ENCODE measurements around the gene TGFB1. TPM values are rescaled to one million over a fixed set of nuclear protein-coding genes. Genes with fewer than 3 reads are reported as not detected.
A peak's percentile ranks its signal among the peaks of the same experiment; 100 is the strongest.

TGFB1 gene
- total and polyA plus RNA-seq, 2 of the 13 experiments (the other 11 are each of a cell fraction or from before 2014, with no cell fraction given): 4.1 to 5.4 TPM

- 0 out of 2 replicates have a peak, but pooled peaks have one; percentile 18 for TF ChIP-seq ZBTB7A (CRISPR knock-in tag; IDR thresholded peaks at IDR 0.05)
- no peak for TF ChIP-seq RFX1 (IDR thresholded peaks at IDR 0.05)
- no peak; the same call in 1 of the 2 replicates for TF ChIP-seq ZNF143 (CRISPR knock-in tag; IDR thresholded peaks at IDR 0.05)
- TF ChIP-seq HNF4A (CRISPR knock-in tag; IDR thresholded peaks at IDR 0.05): no peak; the same call in 1 of the 2 replicates
- TF ChIP-seq SATB2 (CRISPR knock-in tag; IDR thresholded peaks at IDR 0.05): peak; percentile 77
- TF ChIP-seq TARDBP (CRISPR knock-in tag; IDR thresholded peaks at IDR 0.05): peak; percentile 72; the same call in 1 of the 2 replicates
- TF ChIP-seq CREBL2 (CRISPR knock-in tag; IDR thresholded peaks at IDR 0.05; ENCODE audit: borderline replicate concordance): no peak
- TF ChIP-seq ZFYVE20 (CRISPR knock-in tag; IDR thresholded peaks at IDR 0.05; ENCODE audit: borderline replicate concordance, low read depth): no peak
- peak; percentile 36; the same call in 1 of the 2 replicates for TF ChIP-seq ZNF34 (CRISPR knock-in tag; IDR thresholded peaks at IDR 0.05; ENCODE audit: borderline replicate concordance)
- TF ChIP-seq, protein P1, sequence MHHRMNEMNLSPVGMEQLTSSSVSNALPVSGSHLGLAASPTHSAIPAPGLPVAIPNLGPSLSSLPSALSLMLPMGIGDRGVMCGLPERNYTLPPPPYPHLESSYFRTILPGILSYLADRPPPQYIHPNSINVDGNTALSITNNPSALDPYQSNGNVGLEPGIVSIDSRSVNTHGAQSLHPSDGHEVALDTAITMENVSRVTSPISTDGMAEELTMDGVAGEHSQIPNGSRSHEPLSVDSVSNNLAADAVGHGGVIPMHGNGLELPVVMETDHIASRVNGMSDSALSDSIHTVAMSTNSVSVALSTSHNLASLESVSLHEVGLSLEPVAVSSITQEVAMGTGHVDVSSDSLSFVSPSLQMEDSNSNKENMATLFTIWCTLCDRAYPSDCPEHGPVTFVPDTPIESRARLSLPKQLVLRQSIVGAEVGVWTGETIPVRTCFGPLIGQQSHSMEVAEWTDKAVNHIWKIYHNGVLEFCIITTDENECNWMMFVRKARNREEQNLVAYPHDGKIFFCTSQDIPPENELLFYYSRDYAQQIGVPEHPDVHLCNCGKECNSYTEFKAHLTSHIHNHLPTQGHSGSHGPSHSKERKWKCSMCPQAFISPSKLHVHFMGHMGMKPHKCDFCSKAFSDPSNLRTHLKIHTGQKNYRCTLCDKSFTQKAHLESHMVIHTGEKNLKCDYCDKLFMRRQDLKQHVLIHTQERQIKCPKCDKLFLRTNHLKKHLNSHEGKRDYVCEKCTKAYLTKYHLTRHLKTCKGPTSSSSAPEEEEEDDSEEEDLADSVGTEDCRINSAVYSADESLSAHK (CRISPR knock-in tag; IDR thresholded peaks at IDR 0.05; ENCODE audit: borderline replicate concordance): no peak
- no peak for TF ChIP-seq ZFP41 (CRISPR knock-in tag; IDR thresholded peaks at IDR 0.05; ENCODE audit: borderline replicate concordance)
- TF ChIP-seq MTF2 (CRISPR knock-in tag; IDR thresholded peaks at IDR 0.05; ENCODE audit: borderline replicate concordance): peak; percentile 66; the same call in 1 of the 2 replicates
- TF ChIP-seq, protein P2, sequence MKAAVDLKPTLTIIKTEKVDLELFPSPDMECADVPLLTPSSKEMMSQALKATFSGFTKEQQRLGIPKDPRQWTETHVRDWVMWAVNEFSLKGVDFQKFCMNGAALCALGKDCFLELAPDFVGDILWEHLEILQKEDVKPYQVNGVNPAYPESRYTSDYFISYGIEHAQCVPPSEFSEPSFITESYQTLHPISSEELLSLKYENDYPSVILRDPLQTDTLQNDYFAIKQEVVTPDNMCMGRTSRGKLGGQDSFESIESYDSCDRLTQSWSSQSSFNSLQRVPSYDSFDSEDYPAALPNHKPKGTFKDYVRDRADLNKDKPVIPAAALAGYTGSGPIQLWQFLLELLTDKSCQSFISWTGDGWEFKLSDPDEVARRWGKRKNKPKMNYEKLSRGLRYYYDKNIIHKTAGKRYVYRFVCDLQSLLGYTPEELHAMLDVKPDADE (CRISPR knock-in tag; IDR thresholded peaks at IDR 0.05): no peak
- TF ChIP-seq SOX6 (IDR thresholded peaks at IDR 0.05): no peak
- TF ChIP-seq SOX6 (CRISPR knock-in tag; IDR thresholded peaks at IDR 0.05): peak; percentile 47; the same call in 1 of the 2 replicates
- TF ChIP-seq SUZ12 (IDR thresholded peaks at IDR 0.05; ENCODE audit: low read depth, low read length): no peak
- TF ChIP-seq ATRX (CRISPR knock-in tag; IDR thresholded peaks at IDR 0.05; ENCODE audit: borderline replicate concordance): no peak
- TF ChIP-seq, protein P3, sequence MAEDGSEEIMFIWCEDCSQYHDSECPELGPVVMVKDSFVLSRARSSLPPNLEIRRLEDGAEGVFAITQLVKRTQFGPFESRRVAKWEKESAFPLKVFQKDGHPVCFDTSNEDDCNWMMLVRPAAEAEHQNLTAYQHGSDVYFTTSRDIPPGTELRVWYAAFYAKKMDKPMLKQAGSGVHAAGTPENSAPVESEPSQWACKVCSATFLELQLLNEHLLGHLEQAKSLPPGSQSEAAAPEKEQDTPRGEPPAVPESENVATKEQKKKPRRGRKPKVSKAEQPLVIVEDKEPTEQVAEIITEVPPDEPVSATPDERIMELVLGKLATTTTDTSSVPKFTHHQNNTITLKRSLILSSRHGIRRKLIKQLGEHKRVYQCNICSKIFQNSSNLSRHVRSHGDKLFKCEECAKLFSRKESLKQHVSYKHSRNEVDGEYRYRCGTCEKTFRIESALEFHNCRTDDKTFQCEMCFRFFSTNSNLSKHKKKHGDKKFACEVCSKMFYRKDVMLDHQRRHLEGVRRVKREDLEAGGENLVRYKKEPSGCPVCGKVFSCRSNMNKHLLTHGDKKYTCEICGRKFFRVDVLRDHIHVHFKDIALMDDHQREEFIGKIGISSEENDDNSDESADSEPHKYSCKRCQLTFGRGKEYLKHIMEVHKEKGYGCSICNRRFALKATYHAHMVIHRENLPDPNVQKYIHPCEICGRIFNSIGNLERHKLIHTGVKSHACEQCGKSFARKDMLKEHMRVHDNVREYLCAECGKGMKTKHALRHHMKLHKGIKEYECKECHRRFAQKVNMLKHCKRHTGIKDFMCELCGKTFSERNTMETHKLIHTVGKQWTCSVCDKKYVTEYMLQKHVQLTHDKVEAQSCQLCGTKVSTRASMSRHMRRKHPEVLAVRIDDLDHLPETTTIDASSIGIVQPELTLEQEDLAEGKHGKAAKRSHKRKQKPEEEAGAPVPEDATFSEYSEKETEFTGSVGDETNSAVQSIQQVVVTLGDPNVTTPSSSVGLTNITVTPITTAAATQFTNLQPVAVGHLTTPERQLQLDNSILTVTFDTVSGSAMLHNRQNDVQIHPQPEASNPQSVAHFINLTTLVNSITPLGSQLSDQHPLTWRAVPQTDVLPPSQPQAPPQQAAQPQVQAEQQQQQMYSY (CRISPR knock-in tag; IDR thresholded peaks at IDR 0.05): 0 out of 2 replicates have a peak, but pooled peaks have one; percentile 50
- TF ChIP-seq TRAFD1 (CRISPR knock-in tag; IDR thresholded peaks at IDR 0.05; ENCODE audit: borderline replicate concordance): no peak
- TF ChIP-seq ZNF790 (CRISPR knock-in tag; IDR thresholded peaks at IDR 0.05; ENCODE audit: borderline replicate concordance): no peak
Observed at GRCh38 chr19:41310033-41310831, 43.5 kb downstream of the TGFB1 start, which contains the start of gene CCDC97 (continued).

Measured in HepG2 (cell line).